Tongue (tissue), 2 donors: ENCODE measurements around the gene CDC42SE1. TPM values are rescaled to one million over a fixed set of nuclear protein-coding genes. Genes with fewer than 3 reads are reported as not detected.

Experiments
- DNase-seq: peaks from one replicate; pipeline ENCODE4 v3.0.0-alpha.2; 2015
- total RNA-seq: library from RNA; depleted of rRNA; stranded (reverse); fragments of >200 nt; gene quantifications from one replicate; pipeline ENCODE4 v1.2.3, GENCODE V29; 2014

The CDC42SE1 gene
- total RNA-seq, 1 donor from 2014 or later = 39.4 TPM

- no peak for DNase-seq
Measured at GRCh38 chr1:151051356-151052009, 7.9 kb downstream of the CDC42SE1 start.

- no peak for DNase-seq
Measured at GRCh38 chr1:151050051-151050688, 9.3 kb downstream of the CDC42SE1 start.

DNA sequence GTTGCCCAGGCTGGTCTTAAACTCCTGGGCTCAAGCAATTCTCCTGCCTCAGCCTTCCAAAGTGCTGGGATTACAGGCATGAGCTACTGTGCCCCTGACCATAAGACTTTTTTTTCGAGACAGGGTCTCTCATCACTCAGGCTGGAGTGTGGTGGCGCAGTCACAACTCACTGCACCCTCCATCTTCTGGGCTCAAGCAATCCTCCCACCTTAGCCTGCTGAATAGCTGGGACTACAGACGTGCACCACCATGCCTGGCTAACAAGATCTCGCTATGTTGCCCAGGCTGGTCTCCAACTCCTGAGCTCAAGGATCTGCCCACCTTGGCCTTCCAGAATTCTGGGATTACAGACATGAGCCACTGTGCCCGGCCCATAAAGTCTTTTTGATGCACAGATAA lies 10.0 kb downstream of the CDC42SE1 start:
- no peak for DNase-seq

- DNase-seq = no peak
Measured at GRCh38 chr1:151048645-151049032, 10.8 kb downstream of the CDC42SE1 start.

GRCh38 chr1:151047925-151048644 lies 11.3 kb downstream of the CDC42SE1 start:
- peak; percentile 80 for DNase-seq

DNA sequence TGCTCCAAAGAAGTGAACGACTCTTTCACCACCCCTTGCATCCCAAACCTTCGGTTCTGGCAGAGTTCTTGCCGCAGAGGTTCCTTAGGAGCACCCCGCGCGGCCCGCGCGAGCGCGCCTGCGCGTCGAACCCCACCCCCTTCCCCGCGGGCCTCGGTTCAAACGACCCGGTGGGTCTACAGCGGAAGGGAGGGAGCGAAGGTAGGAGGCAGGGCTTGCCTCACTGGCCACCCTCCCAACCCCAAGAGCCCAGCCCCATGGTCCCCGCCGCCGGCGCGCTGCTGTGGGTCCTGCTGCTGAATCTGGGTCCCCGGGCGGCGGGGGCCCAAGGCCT lies 11.9 kb downstream of the CDC42SE1 start, which contains the start of gene C1orf56:
Gene C1orf56, plus strand, starts transcription at position 161 of the 334 bp plus-strand sequence. Its CDS starts 97 bp downstream, at position 258.
- DNase-seq = peak; percentile 84

DNA sequence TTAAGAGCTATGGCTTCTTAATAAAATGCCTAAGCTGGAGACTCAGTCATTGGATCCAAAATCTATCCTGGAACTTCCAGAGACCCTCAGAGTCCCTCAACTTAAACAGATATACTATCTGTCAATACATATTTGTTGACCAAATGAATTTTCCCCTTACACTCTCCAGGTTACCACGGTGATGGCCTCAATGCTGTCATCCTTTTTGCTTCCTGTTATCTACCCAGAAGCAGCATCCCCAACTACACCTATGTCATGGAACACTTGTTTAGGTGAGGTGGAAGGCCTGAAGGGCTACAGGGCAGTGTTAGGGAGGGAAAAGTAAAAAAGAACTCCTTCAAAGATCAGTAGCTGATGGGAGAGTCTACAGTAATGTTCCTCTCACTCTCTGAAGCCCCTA lies 16.3 kb downstream of the CDC42SE1 start:
- DNase-seq = no peak

- no peak for DNase-seq
Measured at GRCh38 chr1:151039521-151039920, 19.9 kb downstream of the CDC42SE1 start.

GRCh38 chr1:151037032-151037431 lies 22.4 kb downstream of the CDC42SE1 start:
- no peak for DNase-seq

- no peak for DNase-seq
Measured at GRCh38 chr1:151036356-151036755, 23.1 kb downstream of the CDC42SE1 start, which contains the start of gene BNIPL. Gene BNIPL, plus strand, starts transcription at chr1:151036586. Its CDS starts 140 bp downstream, at chr1:151036726.

- DNase-seq = no peak
Measured at GRCh38 chr1:151035167-151035566, 24.3 kb downstream of the CDC42SE1 start.

- no peak for DNase-seq
Measured at GRCh38 chr1:151032164-151032563, 27.3 kb downstream of the CDC42SE1 start.

GRCh38 chr1:151026460-151026859 lies 33.0 kb downstream of the CDC42SE1 start:
- DNase-seq = no peak

DNA sequence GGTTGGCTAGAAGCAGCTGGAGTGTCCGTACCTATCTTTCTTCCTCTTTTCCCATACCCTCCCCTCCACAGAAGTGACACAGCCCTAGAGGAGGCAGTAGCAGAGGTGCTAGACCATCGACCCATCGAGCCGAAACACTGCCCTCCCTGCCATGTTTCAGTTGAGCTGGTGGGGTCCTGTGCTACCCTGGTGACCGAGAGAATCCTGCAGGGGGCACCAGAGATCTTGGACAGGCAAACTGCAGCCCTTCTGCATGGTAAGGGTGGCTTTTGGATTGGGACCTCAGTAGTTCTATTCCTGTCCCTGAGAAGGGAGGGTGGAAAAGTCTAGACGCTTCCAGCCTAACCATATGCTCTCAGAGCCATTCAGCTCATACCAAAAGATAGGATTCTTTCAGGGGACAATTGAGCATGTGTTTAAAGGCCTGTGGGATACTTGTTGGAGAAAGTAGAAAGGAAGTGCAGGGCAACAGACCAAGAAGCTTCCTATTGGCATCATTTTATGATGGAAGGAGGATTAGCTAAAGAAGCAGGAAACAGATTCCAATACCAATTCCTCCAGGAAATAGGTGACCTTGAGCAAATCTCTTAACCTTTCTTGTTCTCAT lies 34.8 kb downstream of the CDC42SE1 start:
- DNase-seq = peak; percentile 83

GRCh38 chr1:151013518-151013917 lies 45.9 kb downstream of the CDC42SE1 start:
- DNase-seq = peak; percentile 57

GRCh38 chr1:151012684-151013471 lies 46.5 kb downstream of the CDC42SE1 start:
- DNase-seq = no peak

DNA sequence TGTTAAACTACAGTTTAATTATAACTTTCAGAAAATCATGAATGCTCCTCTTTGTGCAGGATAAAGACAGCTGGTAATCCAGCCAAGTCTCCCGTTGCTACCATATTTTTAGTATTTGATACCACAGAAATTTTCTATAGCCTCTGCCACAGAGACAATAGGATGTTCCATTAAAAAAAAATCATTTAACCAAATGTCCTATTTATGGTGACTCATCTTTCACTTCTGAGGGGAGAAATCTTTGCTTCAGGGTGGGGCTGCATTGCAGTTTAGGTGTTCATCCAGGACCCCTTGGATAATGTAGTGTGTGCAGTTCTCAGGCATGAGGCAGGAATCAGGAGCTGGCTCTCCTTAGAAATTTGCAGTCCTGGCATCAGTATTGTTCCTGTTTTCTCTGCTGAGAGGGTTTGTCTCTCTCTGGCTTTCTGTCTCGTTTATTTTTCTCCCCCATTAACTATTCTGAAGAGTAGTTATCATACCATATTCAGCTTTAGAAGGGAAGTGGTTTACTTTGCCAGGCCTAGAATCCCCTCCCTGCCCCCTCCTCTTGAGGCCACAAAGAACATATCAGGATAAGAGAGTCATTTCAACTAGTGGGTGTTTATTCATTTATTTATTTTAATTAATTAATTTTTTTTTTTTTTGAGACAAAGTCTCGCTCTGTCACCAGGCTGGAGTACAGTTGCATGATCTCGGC lies 48.1 kb downstream of the CDC42SE1 start:
- DNase-seq = no peak

GRCh38 chr1:151010346-151010726 lies 49.1 kb downstream of the CDC42SE1 start:
- DNase-seq = no peak

GRCh38 chr1:151009674-151010345 lies 49.6 kb downstream of the CDC42SE1 start:
- no peak for DNase-seq

DNA sequence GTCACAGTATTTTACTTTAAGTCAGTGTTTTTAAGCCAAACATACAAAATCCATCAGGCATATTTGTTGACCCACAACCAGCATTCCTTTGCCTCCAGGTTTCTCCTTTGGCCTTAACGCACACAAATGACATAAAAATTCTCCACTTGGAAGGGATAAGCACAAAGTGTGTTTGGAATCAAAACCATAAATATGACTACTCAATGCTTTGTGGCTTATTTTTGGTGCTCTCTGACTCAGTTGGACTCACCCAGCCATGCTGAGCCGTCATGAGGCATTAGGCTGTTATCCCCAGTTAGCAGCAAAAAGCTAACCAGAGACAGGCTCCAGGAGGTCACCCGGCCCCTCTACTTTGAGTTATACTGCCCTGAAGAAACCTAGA lies 50.2 kb downstream of the CDC42SE1 start:
- DNase-seq = no peak
